GM06990 (cell line): ENCODE measurements around the gene IL10RB.

Experiments used
- DNase-seq: peaks from one replicate; pipeline ENCODE4 v3.0.0-alpha.2; 2011; ENCODE audit not compliant: insufficient read length; ENCODE audit errors: extremely low read depth
- H3K27me3 ChIP-seq: replicated peaks from 2 replicates; pipeline ENCODE4 v1.6.0; 2011; ENCODE audit warnings: low read length; ENCODE audit not compliant: control insufficient read depth, insufficient read depth
- H3K36me3 ChIP-seq: 2 replicates; pipeline ENCODE4 v1.5.1; 2011; ENCODE audit warnings: low read length; ENCODE audit not compliant: control insufficient read depth, insufficient read depth
- H3K4me3 ChIP-seq: replicated peaks from 2 replicates; pipeline ENCODE4 v1.5.1; 2011; ENCODE audit warnings: low read depth, mild to moderate bottlenecking, control low read depth, low read length
- CTCF ChIP-seq: IDR thresholded peaks from 2 replicates; pipeline ENCODE4 v1.5.1; 2011; ENCODE audit warnings: low read length, control low read depth, mild to moderate bottlenecking, inconsistent platforms; ENCODE audit not compliant: insufficient read depth, poor library complexity, severe bottlenecking

The IL10RB gene

GRCh38 chr21:33234635-33235520 is 31.3 kb upstream of the IL10RB start:
- H3K27me3 ChIP-seq: no peaks in the 10 kb centered on the region
- H3K4me3 ChIP-seq: no peak overlapping the region
- no peak for DNase-seq
- H3K36me3 ChIP-seq: peaks cover 6% of the 10 kb centered on the region
- no peak for TF ChIP-seq CTCF

- DNase-seq: no peak
- Histone ChIP-seq H3K27me3 (no peaks in the 10 kb centered on the region), H3K36me3 (peaks cover 6% of the 10 kb centered on the region), H3K4me3 (no peak overlapping the region; the same call in 1 of the 2 replicates)
- TF ChIP-seq CTCF: no peak
These were observed 30.0 kb upstream of the IL10RB start for GRCh38 chr21:33236013-33236686.

GRCh38 chr21:33236766-33237165 is 29.4 kb upstream of the IL10RB start:
- TF ChIP-seq CTCF: no peak
- no peak for DNase-seq
- Histone ChIP-seq H3K27me3 (no peaks in the 10 kb centered on the region), H3K36me3 (peaks cover 6% of the 10 kb centered on the region), H3K4me3 (no peak overlapping the region)

GRCh38 chr21:33237486-33237885 is 28.7 kb upstream of the IL10RB start:
- no peak for TF ChIP-seq CTCF
- no peaks in the 10 kb centered on the region for H3K27me3 ChIP-seq
- DNase-seq: no peak
- H3K4me3 ChIP-seq: peak overlapping the region; percentile 4; the same call in 1 of the 2 replicates
- H3K36me3 ChIP-seq: peaks cover 6% of the 10 kb centered on the region

- no peak for TF ChIP-seq CTCF
- Histone ChIP-seq H3K36me3 (peaks cover 10% of the 10 kb centered on the region), H3K4me3 (peak overlapping the region; percentile 4), H3K27me3 (no peaks in the 10 kb centered on the region)
- no peak for DNase-seq
These were observed 28.0 kb upstream of the IL10RB start for GRCh38 chr21:33238146-33238545.
